A549 (cell line): Measurements from ENCODE around the gene AFF3. TPM values are rescaled to one million over a fixed set of nuclear protein-coding genes. Genes with fewer than 3 reads are reported as not detected.
A peak's percentile ranks its signal among the peaks of the same experiment; 100 is the strongest.
"Not testable (repeated sequence)": the region's sequence is repeated elsewhere in the genome, so short reads cannot be mapped to it uniquely, and the experiment has no call there.

Experiments
- ATAC-seq, 2 experiments: fragments of 200-7000 bp in 1 of 2; fragments of >200 bp in 1 of 2; cut with Nextera tagmentation in 1 of 2; cut with Tn5 transposase in 1 of 2; 3 replicates each; pipeline versions ENCODE4 v1.8.0 to v1.9.1; 2018 to 2020; ENCODE audit warnings: mild to moderate bottlenecking in 1 of 2, moderate library complexity in 1 of 2
- CTCF ChIA-PET: fragments of 300-600 bp; sonication (Branson Sonifier 250); formaldehyde crosslinking; extraction: SDS; loops from one replicate; lab custom pipeline; 2021; ENCODE audit warnings: antibody characterized with exemption, inconsistent platforms; lab: Yijun Ruan, JAX
- POLR2A ChIA-PET: fragments of 350-600 bp; formaldehyde crosslinking; extraction: SDS; loops from one replicate; lab custom pipeline; 2021; ENCODE audit warnings: antibody characterized with exemption, inconsistent platforms; lab: Yijun Ruan, JAX
- DNase-seq, 2 experiments: peaks; one replicate each; pipeline versions ENCODE4 v3.0.0 to v3.0.0-alpha.2; 2011 to 2016; ENCODE audit warnings: low read depth in 1 of 2, low spot score in 1 of 2
- FAIRE-seq: peaks from 2 replicates; lab custom pipeline; 2011; peaks lifted over from hg19 to GRCh38; lab: Jason Lieb, UNC
- H3K27ac ChIP-seq, 2 experiments: fragments of >200 bp; sonication (Bioruptor Twin); formaldehyde crosslinking; 3 replicates each; pipeline ENCODE4 v1.5.1; 2016 to 2017
- H3K4me1 ChIP-seq: fragments of >200 bp; sonication (Bioruptor Twin); formaldehyde crosslinking; 3 replicates; pipeline ENCODE4 v1.6.1; 2016
- H3K4me2 ChIP-seq: fragments of >200 bp; sonication (Bioruptor Twin); formaldehyde crosslinking; 3 replicates; pipeline ENCODE4 v1.6.1; 2016
- H3K4me3 ChIP-seq: fragments of >200 bp; sonication (Bioruptor Twin); formaldehyde crosslinking; 3 replicates; pipeline ENCODE4 v1.5.1; 2016
- H3K9me3 ChIP-seq: fragments of >200 bp; sonication (Bioruptor Twin); formaldehyde crosslinking; 3 replicates; pipeline ENCODE4 v1.6.1; 2016
- EHF ChIP-seq: fragments of 250-450 bp; sonication (Bioruptor Pico); IDR thresholded peaks from 2 replicates; pipeline ENCODE4 v1.5.0; 2020; ENCODE audit warnings: mild to moderate bottlenecking
- HMGXB4 ChIP-seq: fragments of 250-450 bp; sonication (Bioruptor Pico); IDR thresholded peaks from 2 replicates; pipeline ENCODE4 v1.5.0; 2021; ENCODE audit warnings: mild to moderate bottlenecking, moderate library complexity, borderline replicate concordance
- HOXB5 ChIP-seq: fragments of 250-450 bp; sonication (Bioruptor Pico); IDR thresholded peaks from 2 replicates; pipeline ENCODE4 v1.5.0; 2020; ENCODE audit warnings: mild to moderate bottlenecking, moderate library complexity
- WGBS: methylation state at CpG from one replicate; pipeline ENCODE4 v1.1.6; 2017; ENCODE audit errors: missing lambda C conversion rate; 5-methylcytosine and 5-hydroxymethylcytosine counted together
- polyA plus RNA-seq, 4 experiments: library from polyadenylated mRNA; depleted of rRNA in 3 of 4; stranded (reverse); fragments of >200 nt; fragmentation: RNase III in 1 of 4; extraction: RNeasy Plus Mini Kit Qiagen cat#74134 plus additional on column Dnase treatment in 1 of 4; gene quantifications; 2 replicates in 3 of 4; 3 replicates in 1 of 4; pipeline ENCODE4 v1.2.3, GENCODE V29; 2011 to 2017

AFF3 gene
- polyA plus RNA-seq, 2 of the 4 experiments (the other 2 are of a cell fraction): not detected

GRCh38 chr2:100104718-100105677 lies 37.4 kb downstream of the AFF3 start (continued):
- TF ChIP-seq HMGXB4: no peak
- no peak for TF ChIP-seq EHF (CRISPR knock-in tag)
- TF ChIP-seq HOXB5: no peak
- TF ChIP-seq, all 56 proteins: peak for 0

- peak; percentile 67 to 79 for ATAC-seq
- CTCF ChIA-PET, FAIRE-seq, H3K4me1 ChIP-seq, POLR2A ChIA-PET, DNase-seq, H3K9me3 ChIP-seq: not testable (repeated sequence)
- Histone ChIP-seq H3K4me3 (peak overlapping the region; percentile 65), H3K27ac (peak overlapping the region in 1 of 2 experiments; percentile 43; a peak in 2 of 6 replicates), H3K4me2 (peak overlapping the region; percentile 99)
- no CpG with 5 or more reads among the region's 60 CpGs for WGBS
Measured at GRCh38 chr2:100104265-100104664, 38.1 kb downstream of the AFF3 start.

GRCh38 chr2:100103527-100104252 lies 38.7 kb downstream of the AFF3 start:
- H3K9me3 ChIP-seq, H3K4me3 ChIP-seq, POLR2A ChIA-PET, H3K27ac ChIP-seq, FAIRE-seq, DNase-seq, H3K4me1 ChIP-seq, CTCF ChIA-PET: not testable (repeated sequence)
- peak overlapping the region; percentile 99 for H3K4me2 ChIP-seq
- peak; percentile 58 to 62 for ATAC-seq
- 27% methylated on average over 6 of the region's 39 CpGs for WGBS

GRCh38 chr2:100102466-100103180 lies 39.8 kb downstream of the AFF3 start:
- POLR2A ChIA-PET, DNase-seq, CTCF ChIA-PET, H3K27ac ChIP-seq, H3K4me2 ChIP-seq, H3K4me1 ChIP-seq, H3K9me3 ChIP-seq, FAIRE-seq, H3K4me3 ChIP-seq, ATAC-seq: not testable (repeated sequence)
- WGBS: 37% methylated on average over 3 of the region's 8 CpGs

- DNase-seq, H3K4me2 ChIP-seq, H3K27ac ChIP-seq, H3K4me1 ChIP-seq, CTCF ChIA-PET, H3K9me3 ChIP-seq, H3K4me3 ChIP-seq, ATAC-seq, FAIRE-seq, POLR2A ChIA-PET: not testable (repeated sequence)
- WGBS: no CpG with 5 or more reads among the region's 8 CpGs
Measured at GRCh38 chr2:100098855-100099254, 43.5 kb downstream of the AFF3 start.

- H3K4me2 ChIP-seq, H3K27ac ChIP-seq, DNase-seq, H3K4me1 ChIP-seq, H3K9me3 ChIP-seq, FAIRE-seq, H3K4me3 ChIP-seq, CTCF ChIA-PET, ATAC-seq, POLR2A ChIA-PET: not testable (repeated sequence)
- no CpG with 5 or more reads among the region's 7 CpGs for WGBS
Measured at GRCh38 chr2:100097611-100098294, 44.6 kb downstream of the AFF3 start.

DNA sequence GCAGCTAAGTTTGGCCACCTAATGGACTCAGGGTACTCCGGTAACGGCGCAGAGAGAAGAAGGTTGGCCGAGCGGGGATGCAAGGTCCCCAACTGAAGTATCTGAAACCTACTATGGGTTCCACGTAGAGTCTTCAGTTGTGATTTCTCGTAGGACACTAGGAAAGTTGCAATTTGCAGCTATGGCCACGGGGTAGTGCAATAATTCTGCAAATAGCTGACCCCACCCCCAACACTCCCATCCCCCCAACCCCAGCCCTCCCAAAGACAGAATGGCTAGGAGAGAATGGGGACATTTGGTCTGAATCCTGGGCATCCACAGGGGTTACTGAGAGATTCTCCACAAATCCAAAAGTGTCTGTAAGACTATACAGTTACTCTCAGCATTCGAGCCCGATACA lies 46.5 kb downstream of the AFF3 start:
- POLR2A ChIA-PET, H3K4me3 ChIP-seq, H3K4me1 ChIP-seq, CTCF ChIA-PET, FAIRE-seq, DNase-seq, H3K4me2 ChIP-seq, H3K9me3 ChIP-seq, H3K27ac ChIP-seq: not testable (repeated sequence)
- 66% methylated on average over 7 of the region's 10 CpGs for WGBS
- 0 out of 6 replicates have a peak, but pooled peaks of 1 of the 2 experiments have one; percentile 21 for ATAC-seq

DNA sequence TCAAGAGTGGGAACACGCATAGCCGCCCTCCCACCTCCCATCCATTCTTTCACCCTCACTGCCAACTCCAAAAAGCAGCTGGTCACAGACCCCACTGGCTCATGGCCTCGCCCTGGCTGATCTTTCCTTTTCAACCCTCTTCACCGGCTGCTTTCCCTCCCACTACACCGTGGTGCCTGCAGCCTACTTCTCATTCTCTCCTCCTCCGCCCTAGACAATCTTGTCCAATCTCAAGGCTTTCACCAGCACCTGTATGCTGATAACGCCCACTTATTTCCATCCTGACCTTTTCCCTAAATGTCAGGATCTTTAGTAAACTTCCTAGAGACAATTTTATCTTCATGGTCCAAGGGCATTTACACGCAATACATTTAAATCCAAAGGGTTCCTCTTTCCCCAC lies 50.6 kb downstream of the AFF3 start:
- 36% methylated on average over 6 of the region's 8 CpGs for WGBS
- H3K9me3 ChIP-seq, H3K4me2 ChIP-seq, DNase-seq, FAIRE-seq, H3K27ac ChIP-seq, H3K4me3 ChIP-seq, CTCF ChIA-PET, ATAC-seq, H3K4me1 ChIP-seq, POLR2A ChIA-PET: not testable (repeated sequence)

DNA sequence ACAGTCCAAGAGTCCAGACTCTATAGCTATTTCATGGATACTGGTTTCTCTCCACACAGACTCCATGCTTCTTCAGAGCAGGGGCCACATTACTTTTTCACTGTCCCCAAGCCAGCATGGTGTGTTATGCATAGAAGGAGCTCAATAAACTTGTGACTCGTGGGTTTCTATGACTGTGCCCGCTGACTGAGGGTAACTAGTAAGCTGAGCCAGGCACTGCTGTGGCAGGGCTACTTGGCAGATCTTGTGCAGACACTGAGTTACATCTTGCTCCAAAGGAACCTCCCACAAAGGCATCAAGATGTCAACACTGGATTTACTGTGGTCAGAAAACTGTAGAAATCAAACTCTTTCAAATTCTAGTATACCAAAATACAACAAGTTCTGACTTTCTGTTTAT lies 56.6 kb downstream of the AFF3 start:
- H3K9me3 ChIP-seq, H3K4me3 ChIP-seq, ATAC-seq, H3K4me2 ChIP-seq, H3K4me1 ChIP-seq, FAIRE-seq, POLR2A ChIA-PET, DNase-seq, H3K27ac ChIP-seq: not testable (repeated sequence)
- 0% methylated on average over 2 of the region's 2 CpGs for WGBS
- CTCF ChIA-PET: interaction anchor here (0.7 kb wide), 1 partner anchor 337 kb away, joined by 3 read pairs; no protein-coding TSS in a partner anchor
